ENCODE data around the gene RARA.

RARA gene

GRCh38 chr17:40328386-40328766 is 19.4 kb downstream of the RARA start:
- H3K27ac ChIP-seq (ENCODE audit: low read depth in 2 of 2, low read length in 2 of 2), result peak overlapping the region in 1 of 2 donors; percentile 79
- no peak overlapping the region for H3K4me3 ChIP-seq (ENCODE audit: low read length in 2 of 2)
- peak overlapping the region in 1 of 2 donors; percentile 7 for H3K9ac ChIP-seq (ENCODE audit: low read depth in 1 of 2, low read length in 2 of 2)
- peaks cover 72 to 75% of the 10 kb centered on the region in 2 donors for H3K4me1 ChIP-seq (ENCODE audit: control insufficient read depth in 2 of 2, insufficient read depth in 2 of 2, low read length in 2 of 2)
- H3K9me3 ChIP-seq (ENCODE audit: control insufficient read depth in 2 of 2, low read length in 2 of 2), result no peaks in the 10 kb centered on the region
- no peaks in the 10 kb centered on the region for H3K27me3 ChIP-seq (ENCODE audit: control insufficient read depth in 2 of 2, insufficient read depth in 2 of 2, low read length in 2 of 2)
- H3K36me3 ChIP-seq (ENCODE audit: control insufficient read depth in 2 of 2, insufficient read depth in 2 of 2, low read length in 2 of 2), result peaks cover 0 to 1% of the 10 kb centered on the region in 2 donors

- H3K27me3 ChIP-seq (ENCODE audit: control insufficient read depth in 2 of 2, insufficient read depth in 2 of 2, low read length in 2 of 2), result no peaks in the 10 kb centered on the region
- H3K9me3 ChIP-seq (ENCODE audit: control insufficient read depth in 2 of 2, low read length in 2 of 2), result no peaks in the 10 kb centered on the region
- peaks cover 70 to 71% of the 10 kb centered on the region in 2 donors for H3K4me1 ChIP-seq (ENCODE audit: control insufficient read depth in 2 of 2, insufficient read depth in 2 of 2, low read length in 2 of 2)
- H3K9ac ChIP-seq (ENCODE audit: low read depth in 1 of 2, low read length in 2 of 2), result peak overlapping the region; percentile 15 to 23
- H3K36me3 ChIP-seq (ENCODE audit: control insufficient read depth in 2 of 2, insufficient read depth in 2 of 2, low read length in 2 of 2), result peaks cover 0 to 1% of the 10 kb centered on the region in 2 donors
- peak overlapping the region; percentile 7 to 27 for H3K4me3 ChIP-seq (ENCODE audit: low read length in 2 of 2)
- peak overlapping the region in 1 of 2 donors; percentile 76 for H3K27ac ChIP-seq (ENCODE audit: low read depth in 2 of 2, low read length in 2 of 2)
These were observed 21.1 kb downstream of the RARA start for GRCh38 chr17:40329839-40330794.

GRCh38 chr17:40330850-40331470 is 22.0 kb downstream of the RARA start:
- no peaks in the 10 kb centered on the region for H3K9me3 ChIP-seq (ENCODE audit: control insufficient read depth in 2 of 2, low read length in 2 of 2)
- peak overlapping the region in 1 of 2 donors; percentile 76 for H3K27ac ChIP-seq (ENCODE audit: low read depth in 2 of 2, low read length in 2 of 2)
- H3K4me1 ChIP-seq (ENCODE audit: control insufficient read depth in 2 of 2, insufficient read depth in 2 of 2, low read length in 2 of 2), result peaks cover 63 to 66% of the 10 kb centered on the region in 2 donors
- no peaks in the 10 kb centered on the region for H3K27me3 ChIP-seq (ENCODE audit: control insufficient read depth in 2 of 2, insufficient read depth in 2 of 2, low read length in 2 of 2)
- no peak overlapping the region for H3K9ac ChIP-seq (ENCODE audit: low read depth in 1 of 2, low read length in 2 of 2)
- H3K4me3 ChIP-seq (ENCODE audit: low read length in 2 of 2), result peak overlapping the region in 1 of 2 donors; percentile 7
- H3K36me3 ChIP-seq (ENCODE audit: control insufficient read depth in 2 of 2, insufficient read depth in 2 of 2, low read length in 2 of 2), result peaks cover 0 to 1% of the 10 kb centered on the region in 2 donors

- peak overlapping the region; percentile 60 to 76 for H3K27ac ChIP-seq (ENCODE audit: low read depth in 2 of 2, low read length in 2 of 2)
- peaks cover 0 to 1% of the 10 kb centered on the region in 2 donors for H3K36me3 ChIP-seq (ENCODE audit: control insufficient read depth in 2 of 2, insufficient read depth in 2 of 2, low read length in 2 of 2)
- peak overlapping the region in 1 of 2 donors; percentile 6 for H3K9ac ChIP-seq (ENCODE audit: low read depth in 1 of 2, low read length in 2 of 2)
- no peaks in the 10 kb centered on the region for H3K9me3 ChIP-seq (ENCODE audit: control insufficient read depth in 2 of 2, low read length in 2 of 2)
- peak overlapping the region in 1 of 2 donors; percentile 26 for H3K4me3 ChIP-seq (ENCODE audit: low read length in 2 of 2)
- peaks cover 52 to 57% of the 10 kb centered on the region in 2 donors for H3K4me1 ChIP-seq (ENCODE audit: control insufficient read depth in 2 of 2, insufficient read depth in 2 of 2, low read length in 2 of 2)
- H3K27me3 ChIP-seq (ENCODE audit: control insufficient read depth in 2 of 2, insufficient read depth in 2 of 2, low read length in 2 of 2), result no peaks in the 10 kb centered on the region
These were observed 23.0 kb downstream of the RARA start for GRCh38 chr17:40331743-40332641.

GRCh38 chr17:40333781-40334448 is 24.9 kb downstream of the RARA start:
- H3K27me3 ChIP-seq (ENCODE audit: control insufficient read depth in 2 of 2, insufficient read depth in 2 of 2, low read length in 2 of 2), result no peaks in the 10 kb centered on the region
- no peak overlapping the region for H3K4me3 ChIP-seq (ENCODE audit: low read length in 2 of 2)
- H3K36me3 ChIP-seq (ENCODE audit: control insufficient read depth in 2 of 2, insufficient read depth in 2 of 2, low read length in 2 of 2), result peaks cover 0 to 4% of the 10 kb centered on the region in 2 donors
- H3K9ac ChIP-seq (ENCODE audit: low read depth in 1 of 2, low read length in 2 of 2), result peak overlapping the region in 1 of 2 donors; percentile 41
- no peaks in the 10 kb centered on the region for H3K9me3 ChIP-seq (ENCODE audit: control insufficient read depth in 2 of 2, low read length in 2 of 2)
- H3K4me1 ChIP-seq (ENCODE audit: control insufficient read depth in 2 of 2, insufficient read depth in 2 of 2, low read length in 2 of 2), result peaks cover 42 to 45% of the 10 kb centered on the region in 2 donors
- peak overlapping the region in 1 of 2 donors; percentile 54 for H3K27ac ChIP-seq (ENCODE audit: low read depth in 2 of 2, low read length in 2 of 2)

GRCh38 chr17:40335620-40336019 is 26.6 kb downstream of the RARA start:
- Histone ChIP-seq H3K9me3 (ENCODE audit: control insufficient read depth in 2 of 2, low read length in 2 of 2) (no peaks in the 10 kb centered on the region), H3K27ac (ENCODE audit: low read depth in 2 of 2, low read length in 2 of 2) (no peak overlapping the region), H3K4me3 (ENCODE audit: low read length in 2 of 2) (no peak overlapping the region), H3K9ac (ENCODE audit: low read depth in 1 of 2, low read length in 2 of 2) (no peak overlapping the region), H3K36me3 (ENCODE audit: control insufficient read depth in 2 of 2, insufficient read depth in 2 of 2, low read length in 2 of 2) (peaks cover 0 to 4% of the 10 kb centered on the region in 2 donors), H3K27me3 (ENCODE audit: control insufficient read depth in 2 of 2, insufficient read depth in 2 of 2, low read length in 2 of 2) (no peaks in the 10 kb centered on the region), H3K4me1 (ENCODE audit: control insufficient read depth in 2 of 2, insufficient read depth in 2 of 2, low read length in 2 of 2) (peaks cover 33 to 42% of the 10 kb centered on the region in 2 donors)

GRCh38 chr17:40337351-40337750 is 28.4 kb downstream of the RARA start:
- H3K4me1 ChIP-seq (ENCODE audit: control insufficient read depth in 2 of 2, insufficient read depth in 2 of 2, low read length in 2 of 2), result peaks cover 24 to 32% of the 10 kb centered on the region in 2 donors

GRCh38 chr17:40338058-40338457 is 29.1 kb downstream of the RARA start:
- no peaks in the 10 kb centered on the region for H3K27me3 ChIP-seq (ENCODE audit: control insufficient read depth in 2 of 2, insufficient read depth in 2 of 2, low read length in 2 of 2)
- no peak overlapping the region for H3K4me3 ChIP-seq (ENCODE audit: low read length in 2 of 2)
- H3K9ac ChIP-seq (ENCODE audit: low read depth in 1 of 2, low read length in 2 of 2), result no peak overlapping the region
- H3K36me3 ChIP-seq (ENCODE audit: control insufficient read depth in 2 of 2, insufficient read depth in 2 of 2, low read length in 2 of 2), result peaks cover 0 to 4% of the 10 kb centered on the region in 2 donors
- H3K27ac ChIP-seq (ENCODE audit: low read depth in 2 of 2, low read length in 2 of 2), result no peak overlapping the region
- no peaks in the 10 kb centered on the region for H3K9me3 ChIP-seq (ENCODE audit: control insufficient read depth in 2 of 2, low read length in 2 of 2)
- peaks cover 23 to 31% of the 10 kb centered on the region in 2 donors for H3K4me1 ChIP-seq (ENCODE audit: control insufficient read depth in 2 of 2, insufficient read depth in 2 of 2, low read length in 2 of 2)

More at GRCh38 chr17:40337351-40337750, 28.4 kb downstream of the RARA start:
- Histone ChIP-seq H3K27me3 (ENCODE audit: control insufficient read depth in 2 of 2, insufficient read depth in 2 of 2, low read length in 2 of 2) (no peaks in the 10 kb centered on the region), H3K4me3 (ENCODE audit: low read length in 2 of 2) (no peak overlapping the region), H3K9me3 (ENCODE audit: control insufficient read depth in 2 of 2, low read length in 2 of 2) (no peaks in the 10 kb centered on the region), H3K9ac (ENCODE audit: low read depth in 1 of 2, low read length in 2 of 2) (no peak overlapping the region), H3K27ac (ENCODE audit: low read depth in 2 of 2, low read length in 2 of 2) (no peak overlapping the region), H3K36me3 (ENCODE audit: control insufficient read depth in 2 of 2, insufficient read depth in 2 of 2, low read length in 2 of 2) (peaks cover 0 to 4% of the 10 kb centered on the region in 2 donors)

- Histone ChIP-seq H3K4me3 (ENCODE audit: low read length in 2 of 2) (no peak overlapping the region), H3K9ac (ENCODE audit: low read depth in 1 of 2, low read length in 2 of 2) (no peak overlapping the region), H3K9me3 (ENCODE audit: control insufficient read depth in 2 of 2, low read length in 2 of 2) (no peaks in the 10 kb centered on the region), H3K27me3 (ENCODE audit: control insufficient read depth in 2 of 2, insufficient read depth in 2 of 2, low read length in 2 of 2) (no peaks in the 10 kb centered on the region), H3K4me1 (ENCODE audit: control insufficient read depth in 2 of 2, insufficient read depth in 2 of 2, low read length in 2 of 2) (peaks cover 30 to 33% of the 10 kb centered on the region in 2 donors), H3K27ac (ENCODE audit: low read depth in 2 of 2, low read length in 2 of 2) (no peak overlapping the region), H3K36me3 (ENCODE audit: control insufficient read depth in 2 of 2, insufficient read depth in 2 of 2, low read length in 2 of 2) (peaks cover 0 to 4% of the 10 kb centered on the region in 2 donors)
These were observed 30.1 kb downstream of the RARA start for GRCh38 chr17:40338941-40339649.
